Activated naive CD4-positive, alpha-beta T cell treated with anti-CD3 and anti-CD28 coated beads, Interleukin-2, amount 50 U/mL, for 72 hours (primary cell): Measurements from ENCODE around the gene FLT4. TPM values are rescaled to one million over a fixed set of nuclear protein-coding genes. Genes with fewer than 3 reads are reported as not detected.

Experiments
- ATAC-seq, 2 donors: fragments of 150-1000 bp; cut with Tn5 transposase; 2 replicates each; pipeline ENCODE4 v1.10.0; 2021; ENCODE audit warnings: mild to moderate bottlenecking in 2 of 2, moderate library complexity in 2 of 2
- DNase-seq, 2 donors: peaks; one replicate each; pipeline ENCODE4 v3.0.0; 2021 to 2022; ENCODE audit warnings: low spot score in 2 of 2
- H3K27ac Mint-ChIP-seq, 2 donors: one replicate each; pipeline ENCODE4 v1.8.0; 2022; ENCODE audit warnings: mild to moderate bottlenecking in 2 of 2, mixed read lengths in 2 of 2
- H3K36me3 Mint-ChIP-seq, 2 donors: one replicate each; pipeline ENCODE4 v1.8.0; 2022; ENCODE audit warnings: mixed read lengths in 2 of 2
- H3K9me3 Mint-ChIP-seq, 2 donors: one replicate each; pipeline ENCODE4 v1.8.0; 2022; ENCODE audit warnings: mixed read lengths in 2 of 2
- total RNA-seq, 2 donors: library from RNA; stranded (reverse); gene quantifications; one replicate each; pipeline ENCODE4 v1.2.3, GENCODE V29; 2022

FLT4 gene
- total RNA-seq, 2 donors from 2014 or later: 0.98 to 2.6 TPM

GRCh38 chr5:180647465-180647864 lies 1.9 kb downstream of the FLT4 start:
- DNase-seq (no peak), ATAC-seq (no peak)
- Mint-ChIP-seq H3K36me3 (no peaks in the 10 kb centered on the region), H3K9me3 (no peaks in the 10 kb centered on the region), H3K27ac (no peak overlapping the region)

- H3K36me3 Mint-ChIP-seq: no peaks in the 10 kb centered on the region
Measured at GRCh38 chr5:180646963-180647305, 2.5 kb downstream of the FLT4 start.

GRCh38 chr5:180646289-180646962 lies 3.0 kb downstream of the FLT4 start:
- no peak for ATAC-seq
- DNase-seq: no peak
- Mint-ChIP-seq H3K36me3 (no peaks in the 10 kb centered on the region), H3K9me3 (no peaks in the 10 kb centered on the region), H3K27ac (no peak overlapping the region)

More at GRCh38 chr5:180646963-180647305, 2.5 kb downstream of the FLT4 start:
- no peak for ATAC-seq
- Mint-ChIP-seq H3K27ac (no peak overlapping the region), H3K9me3 (no peaks in the 10 kb centered on the region)
- DNase-seq: no peak

- no peaks in the 10 kb centered on the region for H3K36me3 Mint-ChIP-seq
- ATAC-seq (no peak), DNase-seq (no peak)
- no peak overlapping the region for H3K27ac Mint-ChIP-seq
- no peaks in the 10 kb centered on the region for H3K9me3 Mint-ChIP-seq
Measured at GRCh38 chr5:180645274-180646204, 3.9 kb downstream of the FLT4 start.

DNA sequence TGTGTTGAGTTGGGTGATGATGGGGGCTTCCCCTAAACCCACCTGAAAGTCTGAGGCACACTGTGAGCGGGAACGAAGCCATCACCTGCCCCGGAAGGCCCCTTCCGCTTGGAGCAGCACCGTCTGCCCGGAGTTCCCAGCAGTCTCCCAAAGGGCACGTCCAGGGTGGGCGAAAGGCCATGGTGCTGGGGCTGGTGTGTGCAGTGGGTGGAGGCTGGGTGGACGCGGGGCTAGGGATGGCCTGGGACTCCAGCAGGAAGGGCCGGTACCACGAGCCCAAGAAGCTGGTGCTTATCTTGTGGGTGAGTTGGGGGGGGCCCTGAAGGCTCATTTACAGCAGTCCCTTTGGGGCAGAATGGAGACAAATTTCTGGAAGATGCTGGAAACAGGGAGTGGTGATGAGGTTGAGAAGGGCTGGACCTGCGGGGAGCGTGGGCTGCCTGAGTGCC lies 4.6 kb downstream of the FLT4 start:
- Mint-ChIP-seq H3K9me3 (no peaks in the 10 kb centered on the region), H3K27ac (no peak overlapping the region), H3K36me3 (no peaks in the 10 kb centered on the region)
- DNase-seq: no peak
- no peak for ATAC-seq

- Mint-ChIP-seq H3K36me3 (no peaks in the 10 kb centered on the region), H3K9me3 (no peaks in the 10 kb centered on the region), H3K27ac (no peak overlapping the region)
- ATAC-seq (no peak), DNase-seq (no peak)
Measured at GRCh38 chr5:180644129-180644824, 5.1 kb downstream of the FLT4 start.

GRCh38 chr5:180643191-180643851 lies 6.1 kb downstream of the FLT4 start:
- no peak for ATAC-seq
- Mint-ChIP-seq H3K36me3 (no peaks in the 10 kb centered on the region), H3K27ac (no peak overlapping the region), H3K9me3 (no peaks in the 10 kb centered on the region)
- DNase-seq: no peak

DNA sequence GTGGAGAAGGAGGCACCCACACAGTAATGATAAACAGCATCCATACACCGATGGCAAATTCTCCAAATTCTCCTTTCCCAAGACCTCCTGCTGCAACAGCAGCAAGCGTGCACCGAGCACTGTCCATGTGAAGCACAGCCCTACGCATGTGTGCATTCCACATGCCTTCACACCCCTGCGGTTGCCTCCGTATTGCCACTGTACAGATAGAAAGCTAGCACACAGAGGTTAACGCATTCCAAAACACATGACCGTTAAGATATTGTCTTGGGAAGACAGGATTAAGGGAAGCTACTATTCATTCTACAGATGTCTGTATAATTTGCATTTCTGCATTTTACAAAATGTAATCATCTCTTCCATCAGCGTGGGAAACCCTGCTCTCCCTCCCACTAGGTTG lies 6.6 kb downstream of the FLT4 start:
- DNase-seq (no peak), ATAC-seq (no peak)
- Mint-ChIP-seq H3K36me3 (no peaks in the 10 kb centered on the region), H3K9me3 (no peaks in the 10 kb centered on the region), H3K27ac (no peak overlapping the region)

- H3K27ac Mint-ChIP-seq: no peak overlapping the region
- H3K36me3 Mint-ChIP-seq: no peaks in the 10 kb centered on the region
- ATAC-seq: no peak
- peak in 1 of 2 donors; percentile 25 for DNase-seq
- no peaks in the 10 kb centered on the region for H3K9me3 Mint-ChIP-seq
Measured at GRCh38 chr5:180642181-180642775, 7.1 kb downstream of the FLT4 start.

DNA sequence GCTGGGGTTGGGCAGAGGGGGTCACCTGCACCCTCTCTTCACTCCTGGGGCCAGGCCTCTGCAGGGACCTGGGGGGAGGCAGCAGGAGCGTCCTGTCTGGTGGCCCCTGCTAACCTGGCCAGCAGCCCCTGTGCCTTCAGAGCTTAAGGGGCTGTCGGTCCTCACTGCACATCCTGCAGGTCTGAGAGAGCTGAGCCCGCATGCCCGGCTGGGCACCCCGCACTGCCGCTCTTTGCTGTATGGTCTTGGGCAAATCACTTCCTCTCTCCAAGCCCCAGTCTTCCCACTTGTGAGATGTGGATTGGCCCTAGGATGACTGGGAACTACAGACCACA lies 7.9 kb downstream of the FLT4 start:
- Mint-ChIP-seq H3K27ac (no peak overlapping the region), H3K36me3 (no peaks in the 10 kb centered on the region), H3K9me3 (no peaks in the 10 kb centered on the region)
- ATAC-seq (no peak), DNase-seq (no peak)

DNA sequence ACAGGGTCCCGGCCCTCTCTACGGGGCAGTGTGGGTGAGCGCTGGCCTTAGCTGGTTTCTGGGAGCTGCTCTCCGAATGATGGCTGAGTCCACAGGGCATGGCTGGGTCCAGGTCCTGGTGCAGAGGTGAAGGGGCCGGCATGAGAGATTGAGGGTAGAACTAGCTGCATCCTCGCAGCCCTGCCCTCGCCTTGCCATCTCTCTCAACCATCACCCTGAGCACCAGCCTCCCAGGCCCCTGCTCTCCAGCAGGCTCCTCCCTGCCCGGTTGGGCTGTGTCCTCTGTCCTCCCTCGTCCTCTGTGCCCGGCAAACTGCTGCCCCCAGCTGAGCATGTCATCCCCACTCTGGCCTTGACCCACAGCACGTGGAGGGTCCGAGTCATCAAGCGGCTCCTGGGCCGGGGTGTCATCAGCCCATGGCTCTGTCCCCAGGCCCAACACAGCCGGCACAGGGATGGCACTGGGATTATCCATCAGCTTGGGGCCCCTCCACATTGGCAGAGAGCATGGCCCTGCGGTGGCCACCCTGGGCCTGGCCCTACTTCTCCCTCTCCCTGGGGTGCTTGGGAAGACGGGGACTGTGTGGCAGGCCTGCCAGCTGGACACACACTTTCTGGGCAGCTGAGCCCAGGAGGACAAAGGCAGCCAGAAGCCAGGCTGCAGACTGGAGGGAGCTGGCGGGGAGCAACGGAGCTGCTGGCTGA lies 8.4 kb downstream of the FLT4 start:
- no peaks in the 10 kb centered on the region for H3K36me3 Mint-ChIP-seq
- no peaks in the 10 kb centered on the region for H3K9me3 Mint-ChIP-seq
- no peak overlapping the region for H3K27ac Mint-ChIP-seq
- peak in 1 of 2 donors; percentile 39 for DNase-seq
- ATAC-seq: no peak

GRCh38 chr5:180640611-180640860 lies 8.9 kb downstream of the FLT4 start:
- no peak for ATAC-seq
- H3K27ac Mint-ChIP-seq: no peak overlapping the region
- no peaks in the 10 kb centered on the region for H3K9me3 Mint-ChIP-seq
- no peak for DNase-seq
- H3K36me3 Mint-ChIP-seq: no peaks in the 10 kb centered on the region

DNA sequence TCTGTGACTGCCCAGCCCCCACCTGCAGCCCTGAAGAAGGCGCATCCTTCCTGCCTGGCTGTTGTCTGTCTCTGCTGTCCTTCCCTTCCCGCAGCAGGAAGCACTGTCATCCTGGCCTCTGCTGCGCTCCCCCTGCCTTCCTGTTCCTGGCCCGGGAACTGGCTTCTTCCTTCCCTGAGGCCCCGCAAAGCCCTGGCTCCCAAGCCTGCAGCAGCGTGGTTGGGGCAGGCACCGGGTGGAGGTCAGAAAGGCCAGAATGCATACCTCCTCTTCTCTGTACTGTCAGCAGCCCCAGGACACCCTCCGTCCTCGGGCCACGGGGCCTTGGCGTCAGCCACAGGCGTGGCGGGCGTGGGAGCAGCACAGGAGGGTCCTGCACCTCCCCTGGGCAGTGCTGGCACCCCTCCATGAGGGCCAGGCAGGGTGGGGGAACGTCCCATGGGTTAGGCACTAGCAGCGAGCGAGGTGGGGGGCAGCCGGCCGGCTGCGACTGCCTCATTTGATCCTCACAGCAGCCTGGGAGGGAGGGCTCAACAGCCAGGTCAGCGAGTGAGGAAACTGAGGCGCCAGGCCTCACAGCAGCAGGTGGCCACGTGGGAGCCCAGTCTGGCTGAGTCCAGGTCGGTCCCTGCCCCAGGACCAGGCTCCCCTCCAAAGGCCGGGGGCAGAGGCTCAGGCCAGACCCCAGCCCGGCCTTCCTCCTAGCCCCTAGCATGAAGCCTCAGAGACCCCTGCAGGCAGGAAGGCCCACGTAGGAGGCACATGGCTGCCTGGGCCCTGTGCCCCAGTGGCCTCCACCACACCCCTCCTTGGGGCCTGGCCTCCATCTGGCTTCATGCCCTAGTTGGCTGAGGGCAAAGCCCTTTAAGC lies 9.4 kb downstream of the FLT4 start:
- no peaks in the 10 kb centered on the region for H3K36me3 Mint-ChIP-seq
- DNase-seq (peak in 1 of 2 donors; percentile 47), ATAC-seq (no peak)
- H3K27ac Mint-ChIP-seq: no peak overlapping the region
- no peaks in the 10 kb centered on the region for H3K9me3 Mint-ChIP-seq

DNA sequence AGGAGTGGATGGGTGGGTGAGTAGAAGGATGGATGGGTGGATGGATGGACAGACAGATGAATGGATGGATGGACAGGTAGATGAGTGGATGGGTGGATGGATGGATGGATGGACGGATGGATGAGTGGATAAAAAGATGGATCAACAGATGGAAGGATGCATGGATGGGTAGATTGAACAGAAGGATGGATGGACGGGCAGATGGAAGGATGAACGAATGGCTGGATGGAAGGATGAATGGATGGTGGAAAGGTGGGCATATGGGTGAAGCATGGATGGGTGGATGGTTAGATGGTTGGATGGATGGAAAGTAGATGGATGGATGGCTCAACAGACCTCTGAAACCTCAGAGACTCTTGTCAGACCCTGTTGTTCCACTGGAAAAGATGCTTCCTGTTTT lies 10.1 kb downstream of the FLT4 start:
- Mint-ChIP-seq H3K9me3 (no peaks in the 10 kb centered on the region), H3K27ac (no peak overlapping the region), H3K36me3 (no peaks in the 10 kb centered on the region)
- no peak for ATAC-seq
- no peak for DNase-seq

- DNase-seq: peak in 1 of 2 donors; percentile 18
- no peaks in the 10 kb centered on the region for H3K9me3 Mint-ChIP-seq
- ATAC-seq: no peak
- H3K36me3 Mint-ChIP-seq: no peaks in the 10 kb centered on the region
- H3K27ac Mint-ChIP-seq: no peak overlapping the region
Measured at GRCh38 chr5:180637962-180638680, 11.3 kb downstream of the FLT4 start.
